Keratinocyte (primary cell): ENCODE measurements around the gene KCNN4. TPM values are rescaled to one million over a fixed set of nuclear protein-coding genes. Genes with fewer than 3 reads are reported as not detected.

ENCODE experiments used
- DNase-seq: peaks from one replicate; pipeline ENCODE4 v3.0.0-alpha.2; 2011; ENCODE audit warnings: low read depth, missing footprints, low spot score
- FAIRE-seq: peaks from 2 replicates; lab custom pipeline; 2011; peaks lifted over from hg19 to GRCh38; lab: Jason Lieb, UNC
- H2AFZ ChIP-seq: 2 replicates; pipeline ENCODE4 v1.6.0; 2012; ENCODE audit warnings: low read length, control low read depth, inconsistent platforms; ENCODE audit not compliant: control insufficient read depth
- H3K27ac ChIP-seq: 2 replicates; pipeline ENCODE4 v1.5.1; 2011; ENCODE audit warnings: low read length; ENCODE audit not compliant: control insufficient read depth, insufficient read depth
- H3K27me3 ChIP-seq: 3 replicates; pipeline ENCODE4 v1.6.0; 2011; ENCODE audit warnings: low read length; ENCODE audit not compliant: control insufficient read depth, insufficient read depth; ENCODE audit errors: extremely low read depth
- H3K36me3 ChIP-seq, 2 experiments: 2 replicates in 1 of 2; 3 replicates in 1 of 2; pipeline ENCODE4 v1.5.1; 2011; ENCODE audit warnings: low read length in 2 of 2, mild to moderate bottlenecking in 1 of 2; ENCODE audit not compliant: control insufficient read depth in 2 of 2, insufficient read depth in 2 of 2; ENCODE audit errors: extremely low read depth in 1 of 2
- H3K4me1 ChIP-seq: 3 replicates; pipeline ENCODE4 v1.5.1; 2011; ENCODE audit warnings: low read length; ENCODE audit not compliant: control insufficient read depth, insufficient read depth; ENCODE audit errors: extremely low read depth
- H3K4me2 ChIP-seq: 3 replicates; pipeline ENCODE4 v1.6.0; 2011; ENCODE audit warnings: low read depth, low read length; ENCODE audit not compliant: control insufficient read depth, insufficient read depth; ENCODE audit errors: extremely low read depth
- H3K4me3 ChIP-seq, 3 experiments: fragments of 200-600 bp in 1 of 3; sonication (generic) in 1 of 3; 2 replicates in 2 of 3; 3 replicates in 1 of 3; pipeline ENCODE4 v1.5.1; 2011 to 2016; ENCODE audit warnings: low read length in 3 of 3, mild to moderate bottlenecking in 3 of 3, control low read depth in 2 of 3, inconsistent platforms in 1 of 3, low read depth in 1 of 3, mixed read lengths in 1 of 3, mixed run types in 1 of 3, moderate library complexity in 1 of 3; ENCODE audit not compliant: control insufficient read depth in 2 of 3, insufficient read depth in 2 of 3; ENCODE audit errors: extremely low read depth in 1 of 3
- H3K79me2 ChIP-seq: 2 replicates; pipeline ENCODE4 v1.6.0; 2012; ENCODE audit warnings: low read length; ENCODE audit not compliant: control insufficient read depth, insufficient read depth
- H3K9ac ChIP-seq: 3 replicates; pipeline ENCODE4 v1.6.0; 2011; ENCODE audit warnings: low read length; ENCODE audit not compliant: control insufficient read depth, insufficient read depth; ENCODE audit errors: extremely low read depth
- H3K9me1 ChIP-seq: 3 replicates; pipeline ENCODE4 v1.6.0; 2011; ENCODE audit warnings: low read length; ENCODE audit not compliant: control insufficient read depth, insufficient read depth; ENCODE audit errors: extremely low read depth
- H3K9me3 ChIP-seq: 2 replicates; pipeline ENCODE4 v1.5.1; 2012; ENCODE audit warnings: low read depth, low read length; ENCODE audit not compliant: control insufficient read depth
- H4K20me1 ChIP-seq: 3 replicates; pipeline ENCODE4 v1.6.0; 2011; ENCODE audit warnings: low read length; ENCODE audit not compliant: control insufficient read depth, insufficient read depth; ENCODE audit errors: extremely low read depth
- EZH2 ChIP-seq: IDR thresholded peaks from one replicate; pipeline ENCODE4 v1.6.1; 2012; ENCODE audit warnings: inconsistent platforms, mild to moderate bottlenecking, low read length, moderate library complexity
- dilution Hi-C: fragments of 300-500 bp; cut with MboI; formaldehyde crosslinking; loops from one replicate; pipeline ENCODE4 v1.7.0; 2020; ENCODE audit warnings: low sequenced_read_pairs; ENCODE audit not compliant: extremely low pct_ligation_motif_present
- polyA plus RNA-seq, 5 experiments: library from polyadenylated mRNA; depleted of rRNA in 3 of 5; stranded (reverse) in 3 of 5; stranded (forward) in 1 of 5; unstranded in 1 of 5; fragments of >200 nt; gene quantifications; 1 replicate in 1 of 5; 2 replicates in 3 of 5; 3 replicates in 1 of 5; pipeline versions ENCODE4 v1.2.1 to v1.2.3, GENCODE V29; 2011 to 2012; ENCODE audit warnings: missing spikeins in 2 of 5, low read depth in 1 of 5, low replicate concordance in 1 of 5
- TF ChIP-seq, protein P1 (sequence below), 3 experiments: IDR thresholded peaks in 1 of 3; conservative IDR thresholded peaks in 1 of 3; optimal IDR thresholded peaks in 1 of 3; 2 replicates in 2 of 3; 3 replicates in 1 of 3; pipeline versions ENCODE3 to v1.5.1; 2011; ENCODE audit warnings: low read length in 3 of 3, mild to moderate bottlenecking in 3 of 3, moderate library complexity in 2 of 3, control low read depth in 1 of 3, inconsistent platforms in 1 of 3; ENCODE audit not compliant: insufficient read depth in 2 of 3; ENCODE audit errors: extremely low read depth in 1 of 3

Gene KCNN4
- polyA plus RNA-seq, 1 donor (not counting 4 experiments of a cell fraction or from before 2014, with no cell fraction given), result 9.8 TPM

DNA sequence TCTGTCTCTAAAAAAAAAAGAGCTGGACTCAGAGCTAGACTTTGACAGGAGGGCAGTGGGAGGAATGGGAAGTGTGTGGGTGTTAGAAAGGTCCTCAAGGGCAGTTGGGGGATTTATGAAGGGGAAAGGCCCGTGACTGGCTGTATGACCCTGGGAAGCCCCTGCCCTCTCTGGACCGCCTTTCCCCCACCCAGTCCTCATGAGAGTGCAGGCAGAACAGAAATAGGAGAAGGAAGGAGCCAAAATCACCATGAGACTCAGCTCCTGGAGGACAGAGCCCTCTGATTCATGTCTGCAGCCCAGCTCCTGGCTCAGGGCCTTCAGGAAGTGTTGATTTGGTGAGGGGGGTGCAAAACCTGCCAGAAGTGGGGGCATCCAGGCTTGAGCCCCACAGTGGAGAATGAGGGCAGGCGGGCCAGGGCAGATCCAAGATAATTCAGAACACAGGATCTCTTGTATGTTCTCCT lies 17.3 kb downstream of the KCNN4 start:
- Histone ChIP-seq H3K9me3 (no peaks in the 10 kb centered on the region), H3K27ac (peak overlapping the region; percentile 16), H3K4me2 (no peak overlapping the region), H3K4me1 (peaks cover 34% of the 10 kb centered on the region), H4K20me1 (no peaks in the 10 kb centered on the region), H3K79me2 (no peaks in the 10 kb centered on the region), H3K9me1 (no peaks in the 10 kb centered on the region), H3K36me3 (no peaks in the 10 kb centered on the region), H3K9ac (no peak overlapping the region), H2AFZ (no peak overlapping the region), H3K4me3 (no peak overlapping the region), H3K27me3 (no peaks in the 10 kb centered on the region)
- FAIRE-seq (no peak), DNase-seq (no peak)
- TF ChIP-seq, protein P1, sequence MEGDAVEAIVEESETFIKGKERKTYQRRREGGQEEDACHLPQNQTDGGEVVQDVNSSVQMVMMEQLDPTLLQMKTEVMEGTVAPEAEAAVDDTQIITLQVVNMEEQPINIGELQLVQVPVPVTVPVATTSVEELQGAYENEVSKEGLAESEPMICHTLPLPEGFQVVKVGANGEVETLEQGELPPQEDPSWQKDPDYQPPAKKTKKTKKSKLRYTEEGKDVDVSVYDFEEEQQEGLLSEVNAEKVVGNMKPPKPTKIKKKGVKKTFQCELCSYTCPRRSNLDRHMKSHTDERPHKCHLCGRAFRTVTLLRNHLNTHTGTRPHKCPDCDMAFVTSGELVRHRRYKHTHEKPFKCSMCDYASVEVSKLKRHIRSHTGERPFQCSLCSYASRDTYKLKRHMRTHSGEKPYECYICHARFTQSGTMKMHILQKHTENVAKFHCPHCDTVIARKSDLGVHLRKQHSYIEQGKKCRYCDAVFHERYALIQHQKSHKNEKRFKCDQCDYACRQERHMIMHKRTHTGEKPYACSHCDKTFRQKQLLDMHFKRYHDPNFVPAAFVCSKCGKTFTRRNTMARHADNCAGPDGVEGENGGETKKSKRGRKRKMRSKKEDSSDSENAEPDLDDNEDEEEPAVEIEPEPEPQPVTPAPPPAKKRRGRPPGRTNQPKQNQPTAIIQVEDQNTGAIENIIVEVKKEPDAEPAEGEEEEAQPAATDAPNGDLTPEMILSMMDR (optimal IDR thresholded peaks at IDR 0.05 in 1 of 3, IDR thresholded peaks at IDR 0.05 in 1 of 3, conservative IDR thresholded peaks at IDR 0.05 in 1 of 3; ENCODE audit: extremely low read depth in 1 of 3, insufficient read depth in 2 of 3, low read length in 3 of 3), result no peak
- no peak for TF ChIP-seq EZH2
- dilution Hi-C loops, result no loop called here

DNA sequence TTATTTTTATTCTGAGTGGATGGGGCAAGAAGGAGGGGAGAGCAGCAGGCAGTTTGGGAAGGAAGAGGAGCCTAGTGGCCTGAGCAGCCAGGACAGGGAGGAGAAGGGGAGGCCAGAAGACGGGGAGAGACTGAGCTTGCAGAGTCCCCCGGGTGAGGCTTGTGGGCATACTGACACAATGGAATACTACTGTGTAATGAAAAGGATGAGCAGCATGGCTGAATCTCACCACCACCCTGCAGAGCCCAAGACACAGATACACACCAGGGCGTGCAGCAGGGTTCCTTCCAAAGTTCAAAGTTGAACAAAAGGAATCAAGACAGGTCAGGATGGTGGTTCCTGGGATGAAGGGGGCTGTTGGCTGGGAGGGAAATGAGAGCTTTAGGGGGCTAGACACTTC lies 18.0 kb downstream of the KCNN4 start:
- DNase-seq (no peak), FAIRE-seq (no peak)
- TF ChIP-seq, protein P1 (optimal IDR thresholded peaks at IDR 0.05 in 1 of 3, IDR thresholded peaks at IDR 0.05 in 1 of 3, conservative IDR thresholded peaks at IDR 0.05 in 1 of 3; ENCODE audit: extremely low read depth in 1 of 3, insufficient read depth in 2 of 3, low read length in 3 of 3), result no peak
- TF ChIP-seq EZH2, result no peak
- H3K4me1 ChIP-seq, result peaks cover 41% of the 10 kb centered on the region
- H3K36me3 ChIP-seq, result no peaks in the 10 kb centered on the region
- H2AFZ ChIP-seq, result no peak overlapping the region
- H3K9me1 ChIP-seq, result no peaks in the 10 kb centered on the region
- no peaks in the 10 kb centered on the region for H3K79me2 ChIP-seq
- no peak overlapping the region for H3K27ac ChIP-seq
- no peaks in the 10 kb centered on the region for H3K27me3 ChIP-seq
- no peaks in the 10 kb centered on the region for H3K9me3 ChIP-seq
- H3K4me3 ChIP-seq, result no peak overlapping the region
- dilution Hi-C loops, result no loop called here
- no peak overlapping the region for H3K9ac ChIP-seq
- no peaks in the 10 kb centered on the region for H4K20me1 ChIP-seq
- no peak overlapping the region for H3K4me2 ChIP-seq
